A549 (cell line): ENCODE data around the gene DCAF5.

Experiments
- CTCF ChIP-seq: fragments of >200 bp; sonication (Bioruptor Twin); formaldehyde crosslinking; IDR thresholded peaks from 3 replicates; pipeline ENCODE4 v1.5.1; 2016
- EP300 ChIP-seq, 2 experiments: fragments of >200 bp; sonication (Bioruptor Twin); formaldehyde crosslinking; IDR thresholded peaks; 2 replicates in 1 of 2; 3 replicates in 1 of 2; pipeline ENCODE4 v1.6.1; 2016 to 2017
- MYC ChIP-seq: IDR thresholded peaks from 2 replicates; pipeline ENCODE4 v1.6.1; 2012; ENCODE audit warnings: mild to moderate bottlenecking, inconsistent platforms, low read length, improper control_type of control experiment, borderline replicate concordance
- PBX3 ChIP-seq: IDR thresholded peaks from 2 replicates; pipeline ENCODE4 v1.6.1; 2012
- POLR2A ChIP-seq: IDR thresholded peaks from 2 replicates; pipeline ENCODE4 v1.6.1; 2012; ENCODE audit warnings: mild to moderate bottlenecking, low read length

- TF ChIP-seq PBX3 (no peak), POLR2A (no peak), CTCF (no peak), EP300 (IDR thresholded peaks at IDR 0.05) (no peak), MYC (no peak)
These were observed 61.9 kb downstream of the DCAF5 start for GRCh38 chr14:69091006-69091405.
